Coronary artery (tissue), 2 donors: ENCODE data around the gene TMEM106C.

Source experiments
- DNase-seq: peaks from one replicate; pipeline ENCODE4 v3.0.0-alpha.2; 2017; ENCODE audit warnings: low spot score
- H3K27ac ChIP-seq, 2 donors: fragments of 200-600 bp; sonication (generic); one replicate each; pipeline ENCODE4 v1.5.1; 2016 to 2019
- H3K4me3 ChIP-seq: fragments of 200-600 bp; sonication (generic); 2 replicates; pipeline ENCODE4 v1.5.1; 2016; ENCODE audit warnings: mild to moderate bottlenecking, moderate library complexity
- TF ChIP-seq, protein P1 (sequence below): fragments of 200-600 bp; sonication (generic); IDR thresholded peaks from one replicate; pipeline ENCODE4 v1.5.1; 2019; ENCODE audit warnings: antibody characterized with exemption

Gene TMEM106C

DNA sequence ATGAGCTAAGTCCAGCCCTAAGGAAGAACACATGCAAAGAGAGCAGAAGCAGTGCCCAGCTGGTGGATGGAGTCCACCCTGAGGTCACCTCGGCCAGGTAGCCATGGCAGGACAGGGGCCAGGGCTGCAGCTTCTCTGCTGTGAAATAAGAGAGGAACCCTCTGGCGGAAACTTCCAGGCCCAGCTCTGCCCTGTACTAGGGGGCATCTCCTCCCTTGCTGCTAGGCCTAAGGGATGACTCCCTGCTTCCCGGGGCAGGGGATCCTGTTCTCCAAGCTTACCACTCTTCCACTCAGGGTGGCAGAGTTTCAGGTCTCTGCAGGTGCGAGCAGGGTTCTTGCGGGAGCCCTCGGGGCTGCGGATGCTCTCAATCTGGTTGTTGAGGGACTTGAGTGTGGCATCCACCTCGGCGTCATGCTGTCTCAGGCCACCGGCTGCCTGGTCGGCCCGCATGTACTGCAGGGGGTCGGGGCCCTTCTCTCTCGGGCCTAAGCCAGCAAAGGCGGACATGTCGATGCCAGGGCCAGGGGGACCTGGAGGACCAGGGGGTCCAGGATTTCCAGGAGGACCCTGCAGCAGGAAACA, 11.7 kb downstream of the TMEM106C start:
- DNase-seq, result no peak
- Histone ChIP-seq H3K4me3 (no peak overlapping the region), H3K27ac (no peak overlapping the region)
- TF ChIP-seq, protein P1, sequence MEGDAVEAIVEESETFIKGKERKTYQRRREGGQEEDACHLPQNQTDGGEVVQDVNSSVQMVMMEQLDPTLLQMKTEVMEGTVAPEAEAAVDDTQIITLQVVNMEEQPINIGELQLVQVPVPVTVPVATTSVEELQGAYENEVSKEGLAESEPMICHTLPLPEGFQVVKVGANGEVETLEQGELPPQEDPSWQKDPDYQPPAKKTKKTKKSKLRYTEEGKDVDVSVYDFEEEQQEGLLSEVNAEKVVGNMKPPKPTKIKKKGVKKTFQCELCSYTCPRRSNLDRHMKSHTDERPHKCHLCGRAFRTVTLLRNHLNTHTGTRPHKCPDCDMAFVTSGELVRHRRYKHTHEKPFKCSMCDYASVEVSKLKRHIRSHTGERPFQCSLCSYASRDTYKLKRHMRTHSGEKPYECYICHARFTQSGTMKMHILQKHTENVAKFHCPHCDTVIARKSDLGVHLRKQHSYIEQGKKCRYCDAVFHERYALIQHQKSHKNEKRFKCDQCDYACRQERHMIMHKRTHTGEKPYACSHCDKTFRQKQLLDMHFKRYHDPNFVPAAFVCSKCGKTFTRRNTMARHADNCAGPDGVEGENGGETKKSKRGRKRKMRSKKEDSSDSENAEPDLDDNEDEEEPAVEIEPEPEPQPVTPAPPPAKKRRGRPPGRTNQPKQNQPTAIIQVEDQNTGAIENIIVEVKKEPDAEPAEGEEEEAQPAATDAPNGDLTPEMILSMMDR, result no peak

DNA sequence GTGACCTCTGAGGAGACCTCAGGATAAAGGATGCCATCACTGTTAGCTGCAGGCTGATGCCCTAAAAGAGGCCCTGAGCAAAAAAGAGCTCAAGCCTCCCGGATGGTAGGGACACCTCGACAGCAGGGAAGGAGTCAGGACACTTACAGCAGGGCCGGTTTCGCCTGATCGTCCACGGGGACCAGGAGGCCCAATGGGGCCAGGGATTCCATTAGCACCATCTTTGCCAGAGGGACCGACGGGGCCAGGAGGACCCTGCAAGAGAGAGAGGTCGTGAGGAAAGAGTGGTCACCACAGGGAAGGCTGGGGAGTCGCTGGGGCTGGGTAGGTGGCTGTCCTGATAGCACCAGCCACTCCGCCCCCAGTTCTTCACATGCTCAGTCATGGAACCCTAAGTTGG, 12.4 kb downstream of the TMEM106C start:
- no peak overlapping the region for H3K4me3 ChIP-seq
- no peak overlapping the region for H3K27ac ChIP-seq
- no peak for DNase-seq
- TF ChIP-seq, protein P1, result no peak

DNA sequence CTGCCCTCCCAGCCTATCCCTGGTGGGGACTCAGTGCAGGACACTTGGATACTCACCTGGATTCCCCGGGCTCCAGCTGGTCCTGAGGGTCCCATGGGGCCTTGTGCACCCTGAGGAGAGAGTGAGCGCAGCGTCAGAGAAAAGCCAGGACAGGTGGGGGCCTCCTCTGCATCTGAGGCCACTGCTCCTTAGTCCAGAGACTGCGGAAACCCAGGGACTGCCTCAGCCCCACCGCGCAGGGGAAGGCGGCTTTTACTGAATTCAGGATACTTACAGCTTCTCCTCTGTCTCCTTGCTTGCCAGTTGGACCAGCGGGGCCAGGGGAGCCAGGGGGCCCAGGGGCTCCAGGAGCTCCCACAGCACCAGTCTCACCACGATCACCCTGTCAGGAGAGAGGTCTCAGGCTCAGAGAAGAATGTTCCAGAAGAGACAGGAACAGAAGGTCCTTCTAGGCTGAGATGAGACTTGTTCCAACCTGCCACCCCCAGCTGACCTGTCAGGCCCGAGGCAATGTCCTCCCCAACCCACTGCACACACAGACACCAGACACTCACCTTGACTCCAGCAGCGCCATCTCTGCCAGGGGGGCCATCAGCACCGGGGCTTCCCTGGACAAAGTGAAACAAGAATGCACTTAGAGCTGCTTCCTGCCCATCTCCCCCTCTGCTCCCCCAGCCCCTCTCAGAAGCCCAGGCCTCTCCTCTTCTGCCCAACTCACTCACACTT, 13.8 kb downstream of the TMEM106C start:
- no peak for DNase-seq
- no peak overlapping the region for H3K27ac ChIP-seq
- H3K4me3 ChIP-seq, result no peak overlapping the region
- TF ChIP-seq, protein P1, result no peak

DNA sequence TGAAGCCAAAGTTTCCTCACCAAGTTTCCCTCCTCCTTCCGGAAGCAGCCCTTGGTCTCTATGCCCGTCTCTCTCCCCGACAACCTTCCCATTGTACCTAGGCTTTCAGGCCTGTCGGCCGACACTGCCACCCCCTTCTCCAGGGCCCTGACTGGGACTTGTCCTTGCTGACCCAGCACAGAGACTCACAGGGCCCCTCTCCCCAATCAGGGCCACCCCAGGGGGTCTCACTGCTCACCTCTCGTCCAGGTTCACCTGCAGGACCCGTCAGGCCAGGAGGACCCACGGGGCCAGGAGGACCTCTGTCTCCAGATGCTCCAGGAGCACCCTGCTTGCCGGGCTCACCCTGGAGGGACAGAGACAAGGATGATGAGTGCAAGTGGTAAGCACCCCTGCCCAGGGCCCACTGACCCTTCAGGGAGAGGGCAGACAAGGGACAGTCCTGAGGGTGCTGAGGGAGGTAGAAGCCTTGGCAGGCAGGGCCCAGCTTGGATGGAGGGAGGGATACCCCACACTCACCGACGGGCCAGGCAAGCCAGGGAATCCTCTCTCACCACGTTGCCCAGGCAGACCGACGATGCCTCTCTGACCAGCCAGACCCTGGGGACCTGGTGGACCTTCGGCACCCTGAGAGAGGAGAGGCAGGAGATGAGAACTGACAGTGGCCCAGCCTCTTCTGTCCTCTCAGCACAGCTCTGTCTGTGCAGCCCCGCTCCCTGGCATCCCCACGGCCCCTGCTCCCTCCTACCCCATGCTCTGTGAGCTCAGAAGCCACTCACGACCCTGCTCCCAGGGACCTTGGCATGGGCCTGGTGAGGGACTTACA, 14.6 kb downstream of the TMEM106C start:
- Histone ChIP-seq H3K27ac (no peak overlapping the region), H3K4me3 (no peak overlapping the region)
- DNase-seq, result no peak
- TF ChIP-seq, protein P1, result no peak

DNA sequence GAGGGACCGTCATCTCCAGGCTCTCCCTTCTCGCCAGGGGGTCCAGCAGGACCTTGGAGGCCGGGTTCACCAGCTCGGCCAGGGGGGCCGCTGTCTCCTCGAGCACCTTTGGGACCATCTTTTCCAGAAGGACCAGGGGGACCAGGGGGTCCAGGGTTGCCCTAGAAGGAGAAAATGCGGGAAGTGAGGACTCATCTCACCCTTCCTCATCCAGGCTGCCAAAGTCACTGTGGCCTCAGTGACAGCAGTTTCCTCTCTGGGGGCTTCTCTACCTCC, 15.1 kb downstream of the TMEM106C start:
- Histone ChIP-seq H3K4me3 (no peak overlapping the region), H3K27ac (no peak overlapping the region)
- DNase-seq, result no peak
- TF ChIP-seq, protein P1, result no peak

DNA sequence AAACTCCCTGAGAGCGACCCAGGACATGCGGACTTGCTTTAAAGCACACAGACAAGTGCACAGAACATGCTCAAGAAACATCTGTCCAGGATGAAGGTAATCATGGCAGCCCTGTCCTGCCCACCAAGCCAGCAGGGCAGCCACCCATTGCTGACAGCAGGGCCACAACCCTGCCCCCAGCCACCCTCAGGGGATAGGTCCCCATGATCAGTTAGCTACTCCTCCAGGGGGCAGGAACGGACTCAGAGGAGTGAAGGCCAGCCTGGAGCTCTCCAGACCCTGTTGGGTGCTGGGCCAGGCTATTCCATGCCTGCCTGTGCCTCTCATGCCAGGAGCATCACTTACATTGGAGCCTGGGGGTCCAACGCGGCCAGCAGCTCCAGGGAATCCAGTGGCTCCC, 15.8 kb downstream of the TMEM106C start:
- Histone ChIP-seq H3K27ac (no peak overlapping the region), H3K4me3 (no peak overlapping the region)
- DNase-seq, result no peak
- TF ChIP-seq, protein P1, result no peak
